K562 (cell line): ENCODE results near the gene PTTG1IP. TPM values are rescaled to one million over a fixed set of nuclear protein-coding genes. Genes with fewer than 3 reads are reported as not detected.

Source experiments
- CHCHD3 ChIP-seq: fragments of 250-450 bp; sonication (Bioruptor Pico); IDR thresholded peaks from 2 replicates; pipeline ENCODE4 v2.1.2; 2022; ENCODE audit warnings: mild to moderate bottlenecking
- CHD7 ChIP-seq: fragments of 200-600 bp; sonication (generic); IDR thresholded peaks from one replicate; pipeline ENCODE4 v1.6.1; 2012; ENCODE audit warnings: mild to moderate bottlenecking, low read depth, low read length, inconsistent platforms
- HNRNPK ChIP-seq: fragments of 200-400 bp; formaldehyde crosslinking; IDR thresholded peaks from one replicate; pipeline ENCODE4 v1.6.1; 2018; ENCODE audit warnings: mild to moderate bottlenecking, low read depth, low read length; ENCODE audit not compliant: poor library complexity, severe bottlenecking
- polyA plus RNA-seq, 8 experiments: library from polyadenylated mRNA; depleted of rRNA in 4 of 8; stranded (reverse) in 5 of 8; unstranded in 3 of 8; fragments of >200 nt; fragmentation: Nextera tagmentation in 2 of 8; fragmentation: Illumina TruSeq in 1 of 8; extraction: Ambion mirVana in 2 of 8; extraction: Trizol in 1 of 8; gene quantifications; 2 replicates each; pipeline versions ENCODE4 v1.2.1 to v1.2.3, GENCODE V29; 2011 to 2014; ENCODE audit warnings: inconsistent platforms in 1 of 8, missing spikeins in 1 of 8
- total RNA-seq, 7 experiments: library from RNA; depleted of rRNA in 6 of 7; stranded (reverse); fragments of >200 nt in 6 of 7; fragmentation: Illumina TruSeq in 2 of 7; extraction: Trizol in 2 of 7; gene quantifications; 2 replicates each; pipeline versions ENCODE4 v1.2.1 to v1.2.3, GENCODE V29; 2011 to 2021; ENCODE audit warnings: low replicate concordance in 1 of 7
- TF ChIP-seq, protein P1 (sequence below), 2 experiments: fragments of 450-650 bp; formaldehyde crosslinking in 1 of 2; IDR thresholded peaks; 2 replicates each; pipeline versions ENCODE4 v1.4.0 to v1.6.1; 2014 to 2020; ENCODE audit warnings: mild to moderate bottlenecking in 2 of 2, borderline replicate concordance in 1 of 2, low read depth in 1 of 2

The PTTG1IP gene
- total and polyA plus RNA-seq, 9 of the 15 experiments (the other 6 are each of a cell fraction or from before 2014, with no cell fraction given): 5.0 to 99.3 (median 82.4) TPM

- TF ChIP-seq CHD7: no peak
- no peak for TF ChIP-seq HNRNPK
- TF ChIP-seq, protein P1, sequence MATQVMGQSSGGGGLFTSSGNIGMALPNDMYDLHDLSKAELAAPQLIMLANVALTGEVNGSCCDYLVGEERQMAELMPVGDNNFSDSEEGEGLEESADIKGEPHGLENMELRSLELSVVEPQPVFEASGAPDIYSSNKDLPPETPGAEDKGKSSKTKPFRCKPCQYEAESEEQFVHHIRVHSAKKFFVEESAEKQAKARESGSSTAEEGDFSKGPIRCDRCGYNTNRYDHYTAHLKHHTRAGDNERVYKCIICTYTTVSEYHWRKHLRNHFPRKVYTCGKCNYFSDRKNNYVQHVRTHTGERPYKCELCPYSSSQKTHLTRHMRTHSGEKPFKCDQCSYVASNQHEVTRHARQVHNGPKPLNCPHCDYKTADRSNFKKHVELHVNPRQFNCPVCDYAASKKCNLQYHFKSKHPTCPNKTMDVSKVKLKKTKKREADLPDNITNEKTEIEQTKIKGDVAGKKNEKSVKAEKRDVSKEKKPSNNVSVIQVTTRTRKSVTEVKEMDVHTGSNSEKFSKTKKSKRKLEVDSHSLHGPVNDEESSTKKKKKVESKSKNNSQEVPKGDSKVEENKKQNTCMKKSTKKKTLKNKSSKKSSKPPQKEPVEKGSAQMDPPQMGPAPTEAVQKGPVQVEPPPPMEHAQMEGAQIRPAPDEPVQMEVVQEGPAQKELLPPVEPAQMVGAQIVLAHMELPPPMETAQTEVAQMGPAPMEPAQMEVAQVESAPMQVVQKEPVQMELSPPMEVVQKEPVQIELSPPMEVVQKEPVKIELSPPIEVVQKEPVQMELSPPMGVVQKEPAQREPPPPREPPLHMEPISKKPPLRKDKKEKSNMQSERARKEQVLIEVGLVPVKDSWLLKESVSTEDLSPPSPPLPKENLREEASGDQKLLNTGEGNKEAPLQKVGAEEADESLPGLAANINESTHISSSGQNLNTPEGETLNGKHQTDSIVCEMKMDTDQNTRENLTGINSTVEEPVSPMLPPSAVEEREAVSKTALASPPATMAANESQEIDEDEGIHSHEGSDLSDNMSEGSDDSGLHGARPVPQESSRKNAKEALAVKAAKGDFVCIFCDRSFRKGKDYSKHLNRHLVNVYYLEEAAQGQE (IDR thresholded peaks at IDR 0.05; ENCODE audit: borderline replicate concordance): peak; percentile 67; the same call in 1 of the 2 replicates
- TF ChIP-seq, protein P1 (CRISPR knock-in tag; IDR thresholded peaks at IDR 0.05; ENCODE audit: low read depth): no peak
- TF ChIP-seq CHCHD3 (CRISPR knock-in tag): no peak
Measured at GRCh38 chr21:44803651-44804050, 69.8 kb downstream of the PTTG1IP start (continued).
